HG02943 (cell line): Measurements from ENCODE around the gene TTC23.
"Not testable (repeated sequence)": the region's sequence is repeated elsewhere in the genome, so short reads cannot be mapped to it uniquely, and the experiment has no call there.

ENCODE experiments used
- ATAC-seq: cut with Tn5 transposase; IDR thresholded peaks from one replicate; pipeline ENCODE4 v1.9.1; 2021; ENCODE audit warnings: mild to moderate bottlenecking, low read depth, moderate library complexity; ENCODE audit not compliant: unreplicated experiment

TTC23 gene

DNA sequence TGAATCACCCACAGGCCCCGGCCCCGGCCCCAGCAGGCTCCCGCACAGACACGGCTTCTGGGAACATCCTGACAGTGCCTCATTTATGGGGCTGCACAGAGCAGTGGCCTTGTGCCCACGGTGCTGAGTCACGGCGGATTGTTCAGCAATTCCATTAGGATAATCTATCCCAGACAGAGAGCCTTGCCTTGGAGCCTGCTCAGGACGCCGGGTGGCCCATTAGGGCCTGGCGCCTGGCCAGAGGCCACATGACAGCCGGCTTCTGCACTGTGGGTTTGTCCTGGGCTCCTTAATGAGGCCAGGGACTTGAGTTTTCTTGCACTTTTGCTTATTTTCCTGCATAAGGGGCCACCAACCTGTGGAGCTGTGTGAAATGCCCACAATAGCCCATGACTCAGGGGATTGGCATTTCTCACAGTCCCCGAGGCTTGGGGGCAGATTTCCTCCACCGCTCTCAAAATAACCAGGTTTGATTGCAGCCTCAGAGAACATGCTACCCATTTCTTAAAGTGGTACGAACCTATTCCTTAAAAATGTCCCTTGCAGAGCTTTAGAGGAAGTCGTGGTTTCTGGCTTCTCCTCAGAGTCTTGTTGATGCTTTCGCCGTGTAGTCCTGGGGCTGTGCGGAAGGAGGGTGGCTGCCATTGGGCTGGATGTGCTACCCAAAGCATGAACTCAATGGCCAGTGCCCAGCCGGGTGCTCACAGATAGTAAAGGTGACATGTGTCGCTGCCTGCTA is 125.5 kb downstream of the TTC23 start:
- no peak for ATAC-seq

DNA sequence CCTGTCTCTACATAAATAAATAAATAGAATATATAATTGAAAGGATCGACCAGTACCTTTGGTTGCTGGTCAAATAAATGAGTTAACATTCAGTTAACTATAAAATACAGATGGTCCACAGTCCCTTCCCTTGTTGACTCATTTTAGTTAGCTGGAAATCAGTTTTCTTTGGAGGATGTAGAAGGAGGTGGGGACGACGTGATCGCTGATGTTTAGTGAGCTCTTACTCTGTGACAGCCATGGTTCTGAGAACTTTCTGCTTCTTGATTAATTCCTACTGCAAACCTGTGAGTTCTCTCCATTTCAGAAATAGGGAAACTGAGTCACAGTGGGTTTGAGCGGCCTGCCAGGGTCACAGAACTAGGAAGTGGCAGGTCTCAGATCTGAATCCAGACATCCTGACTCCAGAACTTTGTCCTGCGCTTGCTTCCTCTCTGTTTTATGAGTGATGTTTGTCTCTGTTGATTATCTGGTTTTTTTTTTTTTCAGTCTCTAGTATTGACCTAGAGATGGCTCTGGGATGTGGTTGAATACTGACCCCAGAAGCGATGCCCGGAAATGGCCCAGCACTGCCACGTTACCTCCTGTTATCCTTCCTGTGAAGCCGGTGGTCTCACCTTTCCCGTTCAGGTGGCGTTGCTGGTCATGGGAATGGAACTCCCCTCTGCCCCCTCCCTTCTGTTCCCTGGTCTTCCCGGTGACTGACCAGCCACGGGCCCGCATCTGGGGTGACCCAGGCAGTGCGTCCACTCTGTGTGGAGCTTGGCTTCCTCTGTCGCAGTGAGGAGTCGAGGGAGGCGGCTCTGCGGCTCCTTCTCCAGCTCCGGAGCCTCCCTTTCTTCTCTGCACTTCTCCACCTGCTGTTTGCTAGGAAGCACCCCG is 126.3 kb downstream of the TTC23 start:
- ATAC-seq = no peak

- ATAC-seq = no peak
These were observed 127.5 kb downstream of the TTC23 start for GRCh38 chr15:99121691-99122410.

DNA sequence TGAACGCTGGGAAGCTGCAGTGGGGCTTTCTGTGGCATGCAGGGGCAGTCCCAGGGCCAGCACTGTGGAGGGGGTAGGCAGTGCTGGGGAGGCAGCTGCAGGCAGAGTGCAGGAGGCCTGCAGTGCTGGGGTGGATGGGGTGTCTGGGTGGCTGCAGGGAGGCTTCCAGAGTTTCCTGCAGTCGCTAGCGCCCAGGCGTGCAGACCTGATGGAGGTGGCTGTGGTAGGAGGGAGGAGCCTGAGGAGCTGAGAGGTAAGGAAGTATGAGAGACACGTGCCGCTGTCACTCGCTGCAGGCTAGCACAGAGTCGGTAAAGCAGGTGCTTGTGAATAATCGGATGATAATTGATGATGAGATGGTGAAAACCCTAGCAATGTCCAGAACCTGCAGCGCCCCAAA is 128.2 kb downstream of the TTC23 start:
- no peak for ATAC-seq

- no peak for ATAC-seq
These were observed 129.2 kb downstream of the TTC23 start for GRCh38 chr15:99120050-99120777.

GRCh38 chr15:99118801-99119546 is 130.4 kb downstream of the TTC23 start:
- no peak for ATAC-seq

DNA sequence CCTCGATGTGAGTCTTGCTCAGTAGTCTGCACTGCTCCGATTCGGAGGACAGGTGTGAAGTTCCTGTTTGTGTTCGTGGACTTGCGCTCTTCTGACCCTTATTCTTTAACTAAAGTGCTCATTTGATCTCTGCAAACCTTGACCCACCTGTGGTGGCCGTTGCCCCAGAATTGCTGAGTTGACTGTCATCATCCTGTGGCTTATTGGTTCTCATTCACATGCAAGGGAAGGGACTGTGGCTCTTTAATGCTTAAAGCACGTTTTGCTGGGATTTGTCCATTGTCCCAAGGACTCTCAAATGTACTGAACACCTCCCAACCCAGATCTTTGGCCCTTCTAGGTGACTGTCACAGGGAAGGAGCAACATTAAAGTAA is 131.1 kb downstream of the TTC23 start:
- no peak for ATAC-seq

GRCh38 chr15:99117563-99118257 is 131.7 kb downstream of the TTC23 start:
- no peak for ATAC-seq

GRCh38 chr15:99117111-99117510 is 132.3 kb downstream of the TTC23 start:
- ATAC-seq = no peak

DNA sequence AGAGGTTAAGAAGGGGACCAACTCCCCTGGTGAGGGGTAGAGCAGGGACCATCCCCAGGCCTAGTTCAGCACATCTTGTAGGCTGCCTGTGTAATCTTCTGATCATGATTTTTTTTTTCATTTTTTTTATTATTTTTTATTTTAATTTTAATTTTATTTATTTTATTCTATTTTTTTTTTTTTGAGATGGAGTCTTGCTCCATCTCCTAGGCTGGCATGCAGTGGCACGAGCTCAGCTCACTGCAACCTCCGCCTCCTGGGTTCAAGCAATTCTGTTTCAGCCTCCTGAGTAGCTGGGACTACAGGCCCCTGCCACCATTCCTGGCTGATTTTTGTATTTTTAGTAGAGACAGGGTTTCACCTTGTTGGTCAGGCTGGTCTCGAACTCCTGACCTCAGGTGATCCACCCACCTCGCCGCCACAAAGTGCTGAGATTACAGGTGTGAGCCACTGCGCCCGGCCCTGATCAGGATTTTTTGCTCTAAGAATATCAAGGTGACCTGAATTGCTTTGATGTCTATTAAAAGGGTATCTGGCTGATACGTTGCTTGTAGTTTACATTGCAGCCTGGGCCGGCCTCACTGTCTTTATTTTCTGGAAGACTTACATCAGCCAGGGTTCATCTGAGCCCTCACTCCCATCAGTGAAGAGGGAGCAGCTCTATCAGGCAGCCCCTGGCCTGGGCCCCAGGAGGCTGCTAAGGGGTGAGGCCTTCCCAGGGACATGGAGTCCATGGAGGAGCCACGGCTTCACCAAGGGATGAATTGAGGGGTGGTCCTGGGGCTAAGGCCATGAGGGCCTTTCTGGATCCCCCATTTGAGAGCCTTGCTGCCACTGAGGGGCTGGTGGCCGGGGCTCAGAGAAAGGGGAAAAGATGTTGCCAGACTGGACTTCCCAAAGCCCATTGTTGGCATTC is 133.8 kb downstream of the TTC23 start:
- ATAC-seq = no peak

GRCh38 chr15:99114511-99115299 is 134.7 kb downstream of the TTC23 start:
- no peak for ATAC-seq

DNA sequence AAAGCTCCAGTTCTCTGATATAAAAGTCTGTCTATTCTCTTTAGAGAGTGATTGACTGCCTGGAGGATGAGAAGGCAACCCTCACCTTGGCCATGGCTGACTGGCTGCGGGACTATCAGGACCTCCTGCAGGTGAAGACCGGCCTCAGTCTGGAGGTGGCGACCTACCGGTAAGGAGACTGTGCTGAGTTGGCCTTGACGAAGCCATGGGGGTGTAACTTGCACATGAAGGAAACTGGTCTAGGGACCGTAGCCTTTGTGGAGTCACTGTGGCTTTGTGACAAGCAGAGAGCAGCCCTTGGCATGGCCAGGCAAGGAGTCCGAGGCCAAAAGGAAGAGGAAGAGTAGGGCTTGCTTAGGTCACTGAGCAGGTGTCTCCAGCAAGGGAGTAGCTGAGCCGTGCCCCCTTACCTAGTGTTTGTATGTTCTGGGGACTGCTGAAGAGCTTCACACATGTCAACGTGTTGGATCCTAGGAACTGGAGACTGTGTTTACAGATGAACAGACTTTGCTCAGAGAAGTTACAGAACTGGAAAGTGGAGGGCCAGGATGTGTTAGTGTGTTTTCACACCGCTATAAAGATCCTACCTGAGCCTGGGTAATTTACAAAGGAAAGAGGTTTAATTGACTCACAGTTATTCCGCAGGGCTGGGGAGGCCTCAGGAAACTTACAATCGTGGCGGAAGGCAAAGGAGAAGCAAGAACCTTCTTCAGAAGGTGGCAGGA is 135.7 kb downstream of the TTC23 start:
- no peak for ATAC-seq

DNA sequence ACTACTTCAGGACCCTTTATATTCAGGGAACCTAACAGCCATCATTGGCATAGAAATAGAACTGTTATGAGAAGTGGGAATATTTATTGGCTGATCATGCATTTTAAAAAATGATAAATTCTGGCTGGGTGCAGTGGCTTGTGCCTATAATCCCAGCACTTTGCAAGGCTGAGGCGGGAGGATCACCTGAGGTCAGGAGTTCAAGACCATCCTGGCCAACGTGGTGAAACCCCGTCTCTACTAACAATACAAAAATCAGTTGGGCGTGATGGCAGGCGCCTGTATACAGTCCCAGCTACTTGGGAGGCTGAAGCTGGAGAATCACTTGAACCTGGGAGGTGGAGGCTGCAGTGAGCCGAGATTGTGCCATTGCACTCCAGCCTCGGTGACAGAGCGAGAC is 137.7 kb downstream of the TTC23 start:
- ATAC-seq = not testable (repeated sequence)

- ATAC-seq = no peak
These were observed 138.6 kb downstream of the TTC23 start for GRCh38 chr15:99110581-99111320.

GRCh38 chr15:99110093-99110492 is 139.3 kb downstream of the TTC23 start:
- no peak for ATAC-seq

GRCh38 chr15:99109555-99110021 is 139.8 kb downstream of the TTC23 start:
- ATAC-seq = no peak
